GM12874 (cell line): Measurements from ENCODE around the gene ZNF526.

ENCODE experiments used
- TF ChIP-seq, protein P1 (sequence below): IDR thresholded peaks from 2 replicates; pipeline ENCODE4 v1.5.1; 2011; ENCODE audit warnings: low read depth, mild to moderate bottlenecking, control low read depth, low read length, moderate library complexity; ENCODE audit not compliant: insufficient read depth

ZNF526 gene

DNA sequence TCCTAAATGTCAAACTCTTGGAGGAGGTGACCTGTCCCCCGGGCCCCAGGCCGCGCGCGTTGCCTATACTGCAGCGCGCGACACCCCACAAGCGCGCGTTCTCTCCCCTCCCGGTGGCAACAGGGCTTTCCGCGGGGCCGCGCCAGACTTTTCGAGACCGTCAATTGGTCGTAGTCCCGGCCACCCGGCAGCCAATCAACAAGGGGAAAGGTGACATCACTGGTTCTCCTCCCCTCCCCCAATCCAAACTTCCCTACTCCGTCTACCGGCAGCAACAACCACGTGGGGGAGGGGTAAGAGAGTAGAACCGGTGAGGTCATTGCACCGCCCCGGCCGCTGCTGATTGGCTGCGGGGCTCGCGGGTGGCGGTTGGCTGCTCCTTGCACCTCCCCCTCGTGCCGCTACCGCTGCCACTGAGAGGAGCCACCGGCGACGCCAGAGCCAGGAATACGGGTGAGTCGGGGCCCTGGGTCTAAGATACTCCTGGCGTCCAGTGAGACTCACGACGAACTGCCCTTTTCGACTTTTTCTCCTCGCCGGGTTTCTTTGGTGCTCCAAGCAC is 48.1 kb downstream of the ZNF526 start:
- TF ChIP-seq, protein P1, sequence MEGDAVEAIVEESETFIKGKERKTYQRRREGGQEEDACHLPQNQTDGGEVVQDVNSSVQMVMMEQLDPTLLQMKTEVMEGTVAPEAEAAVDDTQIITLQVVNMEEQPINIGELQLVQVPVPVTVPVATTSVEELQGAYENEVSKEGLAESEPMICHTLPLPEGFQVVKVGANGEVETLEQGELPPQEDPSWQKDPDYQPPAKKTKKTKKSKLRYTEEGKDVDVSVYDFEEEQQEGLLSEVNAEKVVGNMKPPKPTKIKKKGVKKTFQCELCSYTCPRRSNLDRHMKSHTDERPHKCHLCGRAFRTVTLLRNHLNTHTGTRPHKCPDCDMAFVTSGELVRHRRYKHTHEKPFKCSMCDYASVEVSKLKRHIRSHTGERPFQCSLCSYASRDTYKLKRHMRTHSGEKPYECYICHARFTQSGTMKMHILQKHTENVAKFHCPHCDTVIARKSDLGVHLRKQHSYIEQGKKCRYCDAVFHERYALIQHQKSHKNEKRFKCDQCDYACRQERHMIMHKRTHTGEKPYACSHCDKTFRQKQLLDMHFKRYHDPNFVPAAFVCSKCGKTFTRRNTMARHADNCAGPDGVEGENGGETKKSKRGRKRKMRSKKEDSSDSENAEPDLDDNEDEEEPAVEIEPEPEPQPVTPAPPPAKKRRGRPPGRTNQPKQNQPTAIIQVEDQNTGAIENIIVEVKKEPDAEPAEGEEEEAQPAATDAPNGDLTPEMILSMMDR = no peak

DNA sequence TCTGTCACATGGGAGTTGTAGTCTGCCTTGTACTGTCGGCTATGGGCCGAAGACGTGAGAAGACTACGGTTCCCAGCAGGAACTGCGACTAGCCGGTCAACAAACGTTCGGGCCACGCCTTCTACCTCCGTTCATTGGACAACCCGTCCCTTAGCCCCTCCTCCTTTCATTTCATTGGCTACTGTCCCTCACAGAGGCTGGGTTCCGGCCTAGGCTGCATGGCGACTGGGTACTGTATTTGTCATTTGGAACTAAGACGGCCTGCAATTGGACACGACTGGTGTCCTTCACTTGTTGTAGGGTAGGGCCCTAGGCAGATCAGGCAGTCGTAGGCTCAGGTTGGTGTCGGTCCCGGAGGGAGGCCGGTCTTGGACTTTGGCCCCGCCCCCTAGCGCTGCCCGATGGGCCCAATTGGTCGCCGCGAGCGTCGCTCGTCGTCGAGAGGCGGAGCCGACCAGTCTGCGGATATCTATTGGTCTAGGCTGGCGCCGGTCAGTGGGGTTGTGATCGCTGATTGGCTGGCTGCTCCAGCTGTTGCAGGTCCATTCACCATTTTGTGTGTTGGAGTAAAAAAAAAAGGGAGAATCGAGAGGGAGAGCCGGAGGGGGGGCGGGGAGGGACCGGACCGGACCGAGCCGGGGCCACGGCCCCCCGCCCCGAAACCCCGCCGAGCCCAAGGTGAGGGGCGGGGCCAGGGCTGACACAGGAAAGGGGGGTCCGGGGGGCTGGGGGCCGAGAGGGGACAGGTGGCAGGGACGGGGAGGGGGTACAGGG is 48.8 kb downstream of the ZNF526 start, which contains the start of gene CIC:
Gene CIC, plus strand, starts transcription at position 549 of the 774 bp plus-strand sequence. CDS start 2,532 bp downstream, outside the sequence.
- TF ChIP-seq, protein P1 = no peak

DNA sequence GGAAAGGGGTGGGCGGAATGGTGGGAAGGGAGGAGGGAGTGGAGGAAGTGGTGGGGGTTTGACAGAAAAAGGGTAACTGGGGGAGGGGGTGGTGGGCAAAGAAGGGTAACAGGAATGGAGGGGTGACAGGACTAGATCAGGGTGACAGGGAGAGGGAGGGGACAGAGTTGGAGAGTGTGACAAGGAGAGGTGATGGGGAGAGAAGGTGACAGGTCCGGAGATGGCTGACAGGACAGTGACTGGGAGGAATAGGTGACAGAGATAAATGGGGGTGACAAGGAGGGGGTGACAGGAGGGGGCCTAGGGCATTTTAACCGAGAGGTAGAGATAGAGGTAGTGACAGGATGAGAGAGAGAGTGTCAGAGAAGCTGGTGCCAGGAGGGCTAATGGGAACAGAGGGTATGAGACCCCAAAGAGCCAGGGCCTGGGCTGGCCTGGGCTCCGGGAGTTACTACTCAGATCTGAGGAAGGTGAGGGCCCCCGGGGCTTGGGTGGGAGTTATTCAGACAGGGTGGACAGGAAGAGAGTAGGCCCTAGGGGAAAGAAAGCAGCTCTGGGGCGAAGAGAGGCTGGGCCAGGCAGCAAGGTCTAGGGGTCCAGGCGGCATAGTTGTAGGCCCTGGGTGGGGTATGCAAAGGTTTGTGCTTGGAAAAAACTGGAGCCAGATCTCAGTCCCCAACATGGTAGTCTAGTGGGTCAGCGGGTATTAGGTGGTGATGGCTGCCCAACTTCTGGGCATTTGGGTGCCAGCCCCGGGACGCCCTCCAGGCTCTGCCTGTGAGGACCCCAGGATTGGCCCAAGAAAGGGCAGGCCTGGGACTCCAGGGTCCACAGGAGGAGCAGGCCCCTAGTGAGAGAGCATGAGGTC is 49.6 kb downstream of the ZNF526 start:
- TF ChIP-seq, protein P1 = no peak

DNA sequence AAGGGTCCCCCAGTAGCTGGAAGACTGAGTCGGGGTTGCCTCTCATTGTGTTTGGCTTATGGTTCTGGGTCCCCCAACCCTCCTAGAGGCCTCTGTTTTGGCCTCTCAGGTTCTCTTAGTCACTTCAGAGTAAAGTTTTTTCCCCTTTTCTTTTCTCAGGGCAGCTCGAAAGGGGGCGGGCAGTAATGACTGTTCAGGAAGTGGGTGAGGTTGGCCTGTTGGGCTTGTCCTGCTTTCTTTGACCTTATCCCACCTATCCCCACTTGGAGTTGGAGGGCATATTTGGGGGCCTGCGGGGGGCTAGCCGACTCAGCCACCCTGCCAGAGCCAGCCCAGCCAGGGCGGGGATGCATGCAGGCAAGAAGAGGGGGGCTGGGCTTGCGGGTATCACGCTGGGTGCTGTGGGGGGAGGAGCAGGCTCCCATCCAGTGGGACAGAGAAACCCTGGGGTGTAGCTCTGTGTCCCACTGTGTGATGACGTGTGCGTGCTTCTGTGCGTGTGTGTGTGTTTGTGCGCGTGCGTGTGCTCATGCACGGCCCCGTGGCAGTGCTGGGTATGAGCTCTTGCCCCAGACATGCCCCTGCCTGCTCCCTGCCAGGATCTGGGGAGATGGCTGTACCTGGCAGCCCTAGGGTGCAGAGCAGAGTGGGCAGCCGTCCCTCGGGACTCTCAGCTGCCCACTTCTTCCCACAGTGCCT is 50.4 kb downstream of the ZNF526 start:
- TF ChIP-seq, protein P1 = no peak

DNA sequence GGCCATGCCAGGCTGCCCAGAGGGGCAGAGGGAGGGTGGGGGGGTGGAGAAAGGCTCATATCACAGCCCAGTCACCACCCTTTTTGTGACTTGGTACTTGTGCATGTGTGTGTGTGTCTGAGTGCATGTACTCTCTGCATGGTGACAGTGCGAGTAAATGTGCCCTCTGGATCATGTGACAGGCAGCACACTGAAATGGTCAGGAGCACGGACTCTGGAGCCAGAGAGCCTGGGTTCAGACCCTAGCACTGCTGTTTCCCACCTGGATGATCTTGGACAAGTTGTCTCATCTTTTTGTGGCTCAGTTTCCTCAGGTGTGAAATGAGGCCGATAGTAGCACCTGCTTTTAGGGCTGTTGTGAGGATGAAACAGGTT is 50.9 kb downstream of the ZNF526 start:
- TF ChIP-seq, protein P1 = no peak

DNA sequence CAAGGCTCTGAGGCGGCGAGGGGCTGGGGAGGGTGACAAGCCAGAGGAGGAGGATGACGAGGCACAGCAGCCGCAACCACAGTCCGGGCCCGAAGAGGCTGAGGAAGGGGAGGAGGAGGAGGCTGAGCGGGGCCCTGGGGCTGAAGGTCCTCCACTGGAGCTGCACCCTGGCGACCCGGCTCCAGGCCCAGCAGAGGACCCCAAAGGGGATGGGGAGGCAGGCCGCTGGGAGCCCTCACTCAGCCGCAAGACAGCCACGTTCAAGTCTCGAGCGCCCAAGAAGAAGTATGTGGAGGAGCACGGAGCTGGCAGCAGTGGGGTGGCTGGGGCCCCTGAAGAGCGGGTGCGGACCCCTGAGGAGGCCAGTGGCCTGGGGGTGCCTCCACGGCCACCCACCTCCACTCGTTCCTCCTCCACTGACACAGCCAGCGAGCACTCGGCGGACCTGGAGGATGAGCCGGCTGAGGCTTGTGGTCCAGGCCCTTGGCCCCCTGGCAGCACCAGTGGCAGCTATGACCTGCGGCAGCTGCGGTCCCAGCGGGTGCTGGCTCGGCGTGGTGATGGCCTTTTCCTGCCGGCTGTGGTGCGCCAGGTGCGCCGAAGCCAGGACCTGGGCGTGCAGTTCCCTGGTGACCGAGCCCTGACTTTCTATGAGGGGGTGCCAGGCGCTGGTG is 51.9 kb downstream of the ZNF526 start:
- TF ChIP-seq, protein P1 = no peak
